ENCODE measurements around the gene KIF24.
A peak's percentile ranks its signal among the peaks of the same experiment; 100 is the strongest.

- TF ChIP-seq ZBTB1 (tag by site-specific recombination; IDR thresholded peaks at IDR 0.05) (no peak), REST (tag by site-specific recombination; IDR thresholded peaks at IDR 0.05) (no peak), CTCF (tag by site-specific recombination; IDR thresholded peaks at IDR 0.05) (no peak), PBX3 (CRISPR knock-in tag; IDR thresholded peaks at IDR 0.05) (no peak), TRIM28 (IDR thresholded peaks at IDR 0.05; ENCODE audit: borderline replicate concordance, low read length) (peak; percentile 21; the same call in 1 of the 2 replicates)
Measured at GRCh38 chr9:34310215-34310614, 18.9 kb downstream of the KIF24 start.
